Nephron (organoid): ENCODE data around the gene ATRNL1.
"Not testable (repeated sequence)": the region's sequence is repeated elsewhere in the genome, so short reads cannot be mapped to it uniquely, and the experiment has no call there.

Experiments used
- H3K27ac Mint-ChIP-seq, 3 experiments: 2 replicates each; pipeline ENCODE4 v1.8.0; 2020; ENCODE audit warnings: mixed read lengths in 3 of 3, mild to moderate bottlenecking in 2 of 3, moderate library complexity in 1 of 3
- H3K27me3 Mint-ChIP-seq: 2 replicates; pipeline ENCODE4 v1.8.0; 2021; ENCODE audit warnings: low read depth, mild to moderate bottlenecking, moderate library complexity, mixed read lengths
- H3K36me3 Mint-ChIP-seq: 2 replicates; pipeline ENCODE4 v1.8.0; 2020; ENCODE audit warnings: low read depth, mixed read lengths
- H3K4me1 Mint-ChIP-seq: 2 replicates; pipeline ENCODE4 v1.8.0; 2020; ENCODE audit warnings: mixed read lengths
- H3K4me3 Mint-ChIP-seq, 3 experiments: 2 replicates each; pipeline ENCODE4 v1.8.0; 2020; ENCODE audit warnings: mild to moderate bottlenecking in 3 of 3, mixed read lengths in 3 of 3, moderate library complexity in 2 of 3
- H3K9me3 Mint-ChIP-seq: 2 replicates; pipeline ENCODE4 v1.8.0; 2020; ENCODE audit warnings: mixed read lengths
- CTCF ChIP-seq, 3 experiments: fragments of 200-600 bp; sonication (generic); IDR thresholded peaks; one replicate each; pipeline ENCODE4 v1.5.0; 2021; ENCODE audit warnings: antibody characterized with exemption in 3 of 3; ENCODE audit not compliant: unreplicated experiment in 3 of 3

The ATRNL1 gene

GRCh38 chr10:115802911-115803310, 709.7 kb downstream of the ATRNL1 start:
- Mint-ChIP-seq H3K9me3 (no peaks in the 10 kb centered on the region), H3K27me3 (no peaks in the 10 kb centered on the region), H3K27ac (no peak overlapping the region), H3K4me1 (no peaks in the 10 kb centered on the region), H3K4me3 (no peak overlapping the region), H3K36me3 (no peaks in the 10 kb centered on the region)
- TF ChIP-seq CTCF (IDR thresholded peaks at IDR 0.05; ENCODE audit: unreplicated experiment in 3 of 3) = no peak

- Mint-ChIP-seq H3K27me3 (no peaks in the 10 kb centered on the region), H3K27ac (no peak overlapping the region), H3K9me3 (peaks cover 5% of the 10 kb centered on the region), H3K36me3 (no peaks in the 10 kb centered on the region), H3K4me1 (peaks cover 12% of the 10 kb centered on the region), H3K4me3 (no peak overlapping the region)
- TF ChIP-seq CTCF (IDR thresholded peaks at IDR 0.05; ENCODE audit: unreplicated experiment in 3 of 3) = no peak
Measured at GRCh38 chr10:115814542-115814941, 721.4 kb downstream of the ATRNL1 start.

GRCh38 chr10:115818012-115818411, 724.8 kb downstream of the ATRNL1 start:
- peaks cover 17% of the 10 kb centered on the region for H3K9me3 Mint-ChIP-seq
- H3K36me3 Mint-ChIP-seq = peaks cover 9% of the 10 kb centered on the region
- peak overlapping the region in 2 of 3 experiments; percentile 29 to 40 for H3K4me3 Mint-ChIP-seq
- H3K27me3 Mint-ChIP-seq = no peaks in the 10 kb centered on the region
- no peak for TF ChIP-seq CTCF (IDR thresholded peaks at IDR 0.05; ENCODE audit: unreplicated experiment in 3 of 3)
- peaks cover 12% of the 10 kb centered on the region for H3K4me1 Mint-ChIP-seq
- H3K27ac Mint-ChIP-seq = peak overlapping the region; percentile 59 to 75 (median 68)

- Mint-ChIP-seq H3K36me3 (peaks cover 11% of the 10 kb centered on the region), H3K4me1 (no peaks in the 10 kb centered on the region)
Measured at GRCh38 chr10:115826396-115826795, 733.2 kb downstream of the ATRNL1 start.

GRCh38 chr10:115827231-115828009, 734.3 kb downstream of the ATRNL1 start:
- Mint-ChIP-seq H3K27me3 (no peaks in the 10 kb centered on the region), H3K9me3 (peaks cover 18% of the 10 kb centered on the region), H3K27ac (no peak overlapping the region), H3K4me3 (no peak overlapping the region), H3K4me1 (no peaks in the 10 kb centered on the region), H3K36me3 (peaks cover 3% of the 10 kb centered on the region)
- TF ChIP-seq CTCF (IDR thresholded peaks at IDR 0.05; ENCODE audit: unreplicated experiment in 3 of 3) = no peak

More at GRCh38 chr10:115826396-115826795, 733.2 kb downstream of the ATRNL1 start:
- TF ChIP-seq CTCF (IDR thresholded peaks at IDR 0.05; ENCODE audit: unreplicated experiment in 3 of 3) = no peak
- Mint-ChIP-seq H3K27me3 (no peaks in the 10 kb centered on the region), H3K4me3 (no peak overlapping the region), H3K27ac (no peak overlapping the region), H3K9me3 (peaks cover 29% of the 10 kb centered on the region)

- not testable (repeated sequence) for H3K27me3 Mint-ChIP-seq, H3K36me3 Mint-ChIP-seq, H3K27ac Mint-ChIP-seq, H3K4me1 Mint-ChIP-seq, H3K4me3 Mint-ChIP-seq
- peaks cover 13% of the 10 kb centered on the region for H3K9me3 Mint-ChIP-seq
Measured at GRCh38 chr10:115828182-115828581, 735.0 kb downstream of the ATRNL1 start.
